Measurements from ENCODE around the gene MDM2. TPM values are rescaled to one million over a fixed set of nuclear protein-coding genes. Genes with fewer than 3 reads are reported as not detected.

The MDM2 gene
- total RNA-seq, 2 donors from 2014 or later, result 102 to 137 TPM

DNA sequence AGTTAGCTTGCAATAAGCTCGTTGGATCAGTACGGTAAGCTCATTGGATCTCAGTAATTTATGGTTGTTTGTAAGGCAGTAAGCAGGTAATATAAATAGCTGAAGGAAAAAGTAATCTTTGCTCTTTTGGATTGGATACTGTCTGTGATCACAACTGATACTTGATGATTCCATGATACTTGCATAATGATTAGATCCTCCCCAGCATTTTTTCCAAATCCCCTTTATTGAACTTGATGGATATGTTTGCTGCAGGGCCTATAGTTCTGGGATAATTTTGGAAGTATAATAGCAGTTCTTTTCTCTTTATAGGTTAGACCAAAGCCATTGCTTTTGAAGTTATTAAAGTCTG is 5.2 kb downstream of the MDM2 start:
- Histone ChIP-seq H3K27ac (ENCODE audit: low read depth, low read length) (no peak overlapping the region), H3K27me3 (ENCODE audit: control insufficient read depth, insufficient read depth, low read length, poor library complexity, severe bottlenecking) (no peaks in the 10 kb centered on the region), H3K4me3 (ENCODE audit: low read length) (peak overlapping the region; percentile 34), H3K9ac (ENCODE audit: extremely low read depth, low read length, poor library complexity, severe bottlenecking) (no peak overlapping the region), H3K36me3 (ENCODE audit: control insufficient read depth, insufficient read depth, low read length) (peaks cover 77% of the 10 kb centered on the region), H3K4me1 (ENCODE audit: control insufficient read depth, insufficient read depth, low read length) (no peaks in the 10 kb centered on the region), H3K9me3 (ENCODE audit: control insufficient read depth, low read length) (no peaks in the 10 kb centered on the region)
- WGBS, 2 experiments (ENCODE audit: insufficient coverage in 1 of 2, insufficient read length in 1 of 2), result 96 to 100% methylated on average over 2 of the region's 2 CpGs
- Mint-ChIP-seq H3K36me3 (ENCODE audit: low read depth) (peaks cover 60% of the 10 kb centered on the region), H3K4me1 (peaks cover 9% of the 10 kb centered on the region), H3K27ac (peak overlapping the region; percentile 59), H3K27me3 (ENCODE audit: insufficient read depth) (no peaks in the 10 kb centered on the region), H3K9me3 (no peaks in the 10 kb centered on the region), H3K4me3 (no peak overlapping the region)
- TF ChIP-seq, protein P1, sequence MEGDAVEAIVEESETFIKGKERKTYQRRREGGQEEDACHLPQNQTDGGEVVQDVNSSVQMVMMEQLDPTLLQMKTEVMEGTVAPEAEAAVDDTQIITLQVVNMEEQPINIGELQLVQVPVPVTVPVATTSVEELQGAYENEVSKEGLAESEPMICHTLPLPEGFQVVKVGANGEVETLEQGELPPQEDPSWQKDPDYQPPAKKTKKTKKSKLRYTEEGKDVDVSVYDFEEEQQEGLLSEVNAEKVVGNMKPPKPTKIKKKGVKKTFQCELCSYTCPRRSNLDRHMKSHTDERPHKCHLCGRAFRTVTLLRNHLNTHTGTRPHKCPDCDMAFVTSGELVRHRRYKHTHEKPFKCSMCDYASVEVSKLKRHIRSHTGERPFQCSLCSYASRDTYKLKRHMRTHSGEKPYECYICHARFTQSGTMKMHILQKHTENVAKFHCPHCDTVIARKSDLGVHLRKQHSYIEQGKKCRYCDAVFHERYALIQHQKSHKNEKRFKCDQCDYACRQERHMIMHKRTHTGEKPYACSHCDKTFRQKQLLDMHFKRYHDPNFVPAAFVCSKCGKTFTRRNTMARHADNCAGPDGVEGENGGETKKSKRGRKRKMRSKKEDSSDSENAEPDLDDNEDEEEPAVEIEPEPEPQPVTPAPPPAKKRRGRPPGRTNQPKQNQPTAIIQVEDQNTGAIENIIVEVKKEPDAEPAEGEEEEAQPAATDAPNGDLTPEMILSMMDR (conservative IDR thresholded peaks at IDR 0.05), result no peak
- no peak for DNase-seq

DNA sequence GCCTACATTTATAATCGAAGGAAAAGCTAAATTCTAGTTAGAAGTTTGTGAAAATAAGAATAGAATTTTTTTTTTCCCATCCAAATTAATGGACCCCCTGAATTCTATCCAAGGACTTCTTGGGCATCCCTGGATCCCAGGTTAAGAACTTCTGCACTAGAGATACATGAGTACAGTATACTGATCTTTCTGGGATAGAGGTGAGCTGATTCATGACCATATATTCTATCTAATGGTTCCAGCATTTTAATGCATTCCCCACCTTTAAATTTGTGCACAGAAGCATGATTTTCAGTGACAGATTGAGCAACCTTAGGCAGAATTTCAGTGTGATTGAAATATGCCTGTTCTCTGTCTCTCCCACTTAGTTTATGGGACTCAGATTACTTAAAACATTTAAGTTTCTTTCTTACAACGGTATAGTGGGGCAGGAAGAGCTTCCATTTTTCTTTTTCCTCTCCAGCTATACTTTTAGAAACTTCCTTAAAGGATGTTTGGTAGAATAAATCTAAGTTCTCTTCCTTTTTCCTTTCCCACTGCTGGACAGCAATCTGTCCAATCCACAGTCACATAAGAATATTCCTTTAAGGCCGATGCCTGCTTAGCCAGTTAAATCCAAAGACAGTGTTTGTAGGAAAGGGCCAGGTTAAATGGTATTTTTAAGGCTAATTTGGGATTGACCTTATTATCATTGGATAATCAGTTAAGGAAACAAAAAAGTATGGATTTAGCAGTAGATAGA is 6.7 kb downstream of the MDM2 start:
- no peak overlapping the region for H3K4me3 Mint-ChIP-seq
- no peak overlapping the region for H3K27ac Mint-ChIP-seq
- H3K4me1 ChIP-seq (ENCODE audit: control insufficient read depth, insufficient read depth, low read length), result no peaks in the 10 kb centered on the region

DNA sequence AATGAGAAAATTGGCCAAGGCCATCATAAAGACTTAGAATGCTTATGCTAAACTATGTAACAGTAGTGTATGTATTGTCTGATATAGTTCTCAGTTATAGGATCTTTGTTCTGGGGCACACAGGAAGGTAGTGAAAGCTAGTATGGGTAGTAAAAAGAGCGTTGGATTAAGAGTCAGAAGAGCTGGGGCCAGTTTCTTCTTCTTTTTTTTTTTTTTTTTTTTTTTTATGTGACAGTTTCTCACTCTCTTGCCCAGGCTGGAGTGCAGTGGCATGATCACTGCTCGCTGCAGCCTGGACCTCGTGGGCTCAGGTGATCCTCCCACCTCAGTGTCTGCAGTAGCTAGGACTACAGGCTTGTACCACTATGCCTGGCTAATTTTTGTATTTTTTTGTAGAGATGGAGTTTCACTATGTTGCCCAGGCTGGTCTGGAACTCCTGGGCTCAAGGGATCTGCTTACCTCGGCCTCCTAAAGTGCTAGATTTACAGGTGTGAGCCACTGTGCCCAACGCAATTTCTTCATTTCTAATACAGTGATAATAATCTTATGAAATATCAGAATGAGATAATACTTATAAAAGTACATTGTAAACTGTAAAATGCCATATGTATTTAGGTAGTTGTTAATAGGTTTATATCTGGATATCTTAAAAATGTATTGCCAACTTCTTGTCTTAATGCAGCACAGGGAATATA is 7.4 kb downstream of the MDM2 start:
- WGBS, 2 experiments (ENCODE audit: insufficient coverage in 1 of 2, insufficient read length in 1 of 2), result 91% methylated on average over 4 of the region's 5 CpGs; no CpG with 5 or more reads in 1 of the 2 experiments
- no peak overlapping the region for H3K9ac ChIP-seq (ENCODE audit: extremely low read depth, low read length, poor library complexity, severe bottlenecking)
- Mint-ChIP-seq H3K36me3 (ENCODE audit: low read depth) (peaks cover 60% of the 10 kb centered on the region), H3K27ac (no peak overlapping the region), H3K4me3 (no peak overlapping the region), H3K4me1 (peaks cover 9% of the 10 kb centered on the region), H3K27me3 (ENCODE audit: insufficient read depth) (no peaks in the 10 kb centered on the region), H3K9me3 (no peaks in the 10 kb centered on the region)
- no peaks in the 10 kb centered on the region for H3K9me3 ChIP-seq (ENCODE audit: control insufficient read depth, low read length)
- peaks cover 84% of the 10 kb centered on the region for H3K36me3 ChIP-seq (ENCODE audit: control insufficient read depth, insufficient read depth, low read length)
- no peak overlapping the region for H3K27ac ChIP-seq (ENCODE audit: low read depth, low read length)
- no peak overlapping the region for H3K4me3 ChIP-seq (ENCODE audit: low read length)
- no peaks in the 10 kb centered on the region for H3K27me3 ChIP-seq (ENCODE audit: control insufficient read depth, insufficient read depth, low read length, poor library complexity, severe bottlenecking)
- H3K4me1 ChIP-seq (ENCODE audit: control insufficient read depth, insufficient read depth, low read length), result no peaks in the 10 kb centered on the region
- DNase-seq, result no peak
- TF ChIP-seq, protein P1 (conservative IDR thresholded peaks at IDR 0.05), result no peak

More for the DNA sequence above, 6.7 kb downstream of the MDM2 start:
- Histone ChIP-seq H3K9me3 (ENCODE audit: control insufficient read depth, low read length) (no peaks in the 10 kb centered on the region), H3K27ac (ENCODE audit: low read depth, low read length) (no peak overlapping the region), H3K36me3 (ENCODE audit: control insufficient read depth, insufficient read depth, low read length) (peaks cover 83% of the 10 kb centered on the region), H3K9ac (ENCODE audit: extremely low read depth, low read length, poor library complexity, severe bottlenecking) (no peak overlapping the region), H3K27me3 (ENCODE audit: control insufficient read depth, insufficient read depth, low read length, poor library complexity, severe bottlenecking) (no peaks in the 10 kb centered on the region), H3K4me3 (ENCODE audit: low read length) (no peak overlapping the region)
- H3K27me3 Mint-ChIP-seq (ENCODE audit: insufficient read depth), result no peaks in the 10 kb centered on the region
- peaks cover 61% of the 10 kb centered on the region for H3K36me3 Mint-ChIP-seq (ENCODE audit: low read depth)
- TF ChIP-seq, protein P1 (conservative IDR thresholded peaks at IDR 0.05), result no peak
- 100% methylated on average over 1 to 2 of the region's 3 CpGs for WGBS, 2 experiments (ENCODE audit: insufficient coverage in 1 of 2, insufficient read length in 1 of 2)
- H3K4me1 Mint-ChIP-seq, result peaks cover 9% of the 10 kb centered on the region
- DNase-seq, result no peak
- no peaks in the 10 kb centered on the region for H3K9me3 Mint-ChIP-seq

All from endodermal cell (in vitro differentiated cells).